NCI-H524 treated with DMSO at 0.1 percent for 48 hours (cell line): ENCODE measurements around the gene NMB.
"Not testable (repeated sequence)": the region's sequence is repeated elsewhere in the genome, so short reads cannot be mapped to it uniquely, and the experiment has no call there.

Source experiments
- DNase-seq: peaks from one replicate; lab custom pipeline; 2025; lab: John Stamatoyannopoulos, UW

NMB gene, protein sequence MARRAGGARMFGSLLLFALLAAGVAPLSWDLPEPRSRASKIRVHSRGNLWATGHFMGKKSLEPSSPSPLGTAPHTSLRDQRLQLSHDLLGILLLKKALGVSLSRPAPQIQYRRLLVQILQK

DNA sequence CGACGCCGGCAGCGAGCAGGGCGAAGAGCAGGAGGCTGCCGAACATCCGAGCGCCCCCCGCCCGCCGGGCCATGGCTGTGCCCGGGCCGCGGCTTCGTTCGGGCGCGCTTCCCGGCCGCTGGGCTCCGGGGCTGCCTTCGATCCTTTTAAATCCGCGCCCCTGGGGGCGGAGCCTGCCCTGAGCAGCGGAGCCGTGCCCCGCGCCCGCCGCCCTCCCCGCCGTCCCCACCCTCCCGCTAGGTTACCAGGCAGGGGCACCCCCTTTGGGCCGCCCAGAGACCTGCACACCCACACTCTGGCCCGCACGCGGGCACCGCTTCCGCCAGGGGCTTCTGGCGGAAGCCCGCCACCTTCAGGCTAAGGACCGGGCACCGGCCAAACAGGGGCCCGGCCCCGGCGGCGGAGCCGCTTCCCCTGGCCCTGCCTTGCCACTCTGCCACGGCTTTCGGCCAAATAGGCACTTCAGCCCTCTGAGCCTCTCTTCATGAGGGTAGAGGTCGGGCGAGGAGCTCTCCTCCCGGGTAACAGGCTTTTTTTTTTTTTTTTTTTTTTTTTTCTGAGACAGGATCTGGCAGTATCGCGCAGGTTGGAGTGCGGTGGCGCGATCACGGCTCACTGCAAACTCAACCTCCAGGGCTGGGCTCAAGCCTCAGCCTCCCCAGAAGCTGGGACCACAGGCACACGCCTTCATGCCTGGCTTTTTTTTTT, at the start of gene NMB:
Gene NMB, minus strand, starts transcription at position 120 of the 708 bp plus-strand sequence. Its CDS starts 47 bp downstream, at position 73.
- DNase-seq = peak; percentile 73

DNA sequence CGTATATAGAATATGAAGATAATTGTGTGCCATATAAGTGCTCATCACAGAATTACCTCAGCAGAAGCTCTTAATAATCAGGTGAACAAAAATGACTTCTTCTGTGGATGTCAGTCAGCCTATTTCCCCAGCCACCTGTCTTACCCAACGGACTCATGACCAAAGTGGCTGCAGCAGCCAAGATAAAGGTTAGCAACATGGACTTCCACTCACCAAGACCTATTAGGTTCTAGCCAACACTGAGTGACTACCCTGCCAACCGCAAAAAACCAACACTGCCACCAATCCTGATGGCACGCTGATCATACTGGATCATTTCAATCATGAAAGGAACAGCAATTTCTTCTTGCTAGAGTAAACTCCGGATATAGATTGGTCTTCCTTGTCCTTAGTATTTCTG, 45.8 kb upstream of the NMB start:
- DNase-seq = no peak

- no peak for DNase-seq
Observed at GRCh38 chr15:84702961-84703482, 45.0 kb upstream of the NMB start.

- no peak for DNase-seq
Observed at GRCh38 chr15:84699538-84700191, 41.7 kb upstream of the NMB start.

- no peak for DNase-seq
Observed at GRCh38 chr15:84697236-84697990, 39.4 kb upstream of the NMB start.

GRCh38 chr15:84696757-84697156, 38.8 kb upstream of the NMB start:
- DNase-seq = no peak

DNA sequence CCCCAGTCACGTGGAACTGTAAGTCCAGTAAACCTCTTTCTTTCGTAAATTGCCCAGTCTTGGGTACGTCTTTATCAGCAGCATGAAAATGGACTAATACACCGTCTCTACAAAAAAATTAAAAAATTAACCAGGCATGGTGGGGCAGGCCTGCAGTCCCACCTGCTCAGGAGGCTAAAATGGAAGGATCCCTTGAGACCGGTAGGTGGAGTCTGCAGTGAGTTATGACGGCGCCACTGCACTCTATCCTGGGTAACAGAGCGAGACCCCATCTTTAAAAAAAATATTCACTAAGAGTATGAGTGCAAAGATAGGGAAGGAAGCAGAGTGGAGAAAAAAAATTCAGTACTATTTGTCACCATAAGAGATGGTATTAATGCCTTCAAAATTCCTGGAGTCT, 32.3 kb upstream of the NMB start:
- DNase-seq = no peak

DNA sequence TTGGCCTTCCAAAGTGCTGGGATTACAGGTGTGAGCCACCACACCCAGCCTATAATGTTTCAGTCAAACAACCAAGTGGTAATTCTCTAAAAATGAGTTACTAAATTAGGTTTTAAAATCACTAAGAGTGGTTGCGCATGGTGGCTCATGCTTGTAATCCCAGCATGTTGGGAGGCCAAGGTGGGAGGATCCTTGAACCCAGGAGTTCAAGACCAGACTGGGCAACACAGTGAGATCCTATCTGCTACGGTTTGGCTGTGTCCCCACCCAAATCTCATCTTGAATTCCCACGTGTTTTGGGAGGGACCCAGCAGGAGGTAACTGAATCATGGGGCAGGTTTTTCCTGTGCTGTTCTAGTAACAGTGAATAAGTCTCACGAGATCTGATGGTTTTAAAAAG, 31.9 kb upstream of the NMB start:
- no peak for DNase-seq

DNA sequence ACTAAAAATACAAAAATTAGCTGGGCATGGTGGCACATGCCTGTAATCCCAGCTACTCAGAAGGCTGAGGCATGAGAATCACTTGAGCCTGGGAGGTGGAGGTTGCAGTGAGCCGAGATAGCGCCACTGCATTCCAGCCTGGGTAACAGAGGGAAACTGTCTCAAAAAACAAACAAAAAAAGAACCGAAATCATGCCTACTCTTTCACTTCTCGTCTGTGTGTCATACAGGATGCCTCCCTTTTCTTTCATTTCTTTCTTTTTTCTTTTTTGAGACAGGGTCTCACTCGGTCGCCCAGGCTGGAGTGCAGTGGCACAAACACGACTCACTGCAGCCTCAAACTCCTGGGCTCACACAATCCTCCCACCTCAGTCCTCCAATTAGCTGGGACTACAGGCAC, 28.4 kb upstream of the NMB start:
- not testable (repeated sequence) for DNase-seq

DNA sequence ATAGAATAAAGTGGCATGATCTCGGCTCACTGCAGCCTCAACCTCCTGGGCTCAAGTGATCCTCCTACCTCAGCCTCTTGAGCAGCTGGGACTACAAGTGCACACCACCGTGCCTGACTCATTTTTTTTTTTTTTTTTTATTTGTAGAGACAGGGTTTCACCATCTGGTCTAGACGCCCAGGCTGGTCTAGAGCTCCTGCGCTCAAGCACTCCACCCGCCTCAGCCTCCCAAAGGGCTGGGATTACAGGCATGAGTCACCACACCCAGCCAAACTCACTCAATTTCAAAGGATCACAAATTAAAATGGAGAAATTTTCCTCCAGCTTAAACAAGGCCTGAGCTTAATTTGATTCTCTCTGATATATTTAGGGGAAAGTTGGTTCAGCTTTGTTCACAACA, 27.3 kb upstream of the NMB start:
- DNase-seq = peak; percentile 58

DNA sequence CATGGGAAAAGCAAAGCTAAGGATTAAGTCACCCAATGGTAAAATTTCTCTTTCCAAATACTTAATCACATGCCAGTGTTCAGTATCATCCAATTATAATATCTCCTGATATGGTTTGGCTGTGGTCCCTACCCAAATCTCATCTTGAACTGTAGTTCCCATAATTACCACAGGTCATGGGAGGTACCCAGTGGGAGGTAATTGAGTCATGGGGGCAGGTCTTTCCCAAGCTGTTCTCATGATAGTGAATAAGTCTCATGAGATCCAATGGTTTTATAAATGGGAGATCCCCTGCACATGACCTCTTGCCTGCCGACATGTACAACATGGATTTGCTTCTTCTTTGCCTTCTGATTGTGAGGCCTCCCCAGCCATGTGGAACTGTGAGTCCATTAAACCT, 26.1 kb upstream of the NMB start:
- DNase-seq = no peak

DNA sequence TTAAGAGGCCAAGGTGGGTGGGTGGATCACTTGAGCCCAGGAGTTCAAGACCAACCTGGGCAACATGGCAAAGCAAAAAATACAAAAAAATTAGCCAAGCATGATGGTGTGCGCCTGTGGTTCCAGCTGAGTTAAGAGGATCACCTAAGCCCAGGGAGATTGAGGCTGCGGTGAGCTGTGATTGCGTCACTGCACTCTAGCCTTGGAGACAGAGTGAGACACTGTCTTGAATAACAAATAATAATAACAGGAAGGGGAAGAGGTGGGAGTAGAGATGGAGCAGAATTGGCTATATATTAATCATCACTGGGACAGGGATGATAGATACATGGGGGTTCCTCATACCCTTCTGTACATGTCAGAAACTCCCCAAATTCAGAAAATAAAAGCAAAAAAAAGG, 23.8 kb upstream of the NMB start:
- DNase-seq = no peak

DNA sequence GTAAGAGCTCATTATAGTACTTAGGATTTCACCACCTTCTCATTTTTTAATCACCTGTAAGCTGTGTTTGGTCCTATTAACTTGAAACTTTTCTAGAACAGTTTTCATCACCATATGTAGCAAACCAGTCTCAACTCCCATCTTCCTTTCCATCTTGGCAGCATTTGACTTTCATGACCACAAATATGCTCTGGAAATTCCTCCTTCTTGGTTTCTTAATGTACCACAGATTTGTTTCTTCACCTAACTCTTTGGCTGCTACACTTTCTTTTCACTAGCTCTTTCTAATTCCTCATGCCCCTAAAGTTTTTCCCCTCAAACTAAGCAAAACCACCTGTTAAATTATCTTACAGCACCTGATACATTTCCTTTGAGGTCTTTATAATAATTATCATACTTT, 13.2 kb upstream of the NMB start:
- DNase-seq = no peak

GRCh38 chr15:84669726-84670125, 11.7 kb upstream of the NMB start:
- no peak for DNase-seq

GRCh38 chr15:84668221-84668982, 10.4 kb upstream of the NMB start:
- DNase-seq = no peak

- no peak for DNase-seq
Observed at GRCh38 chr15:84666373-84666772, 8.4 kb upstream of the NMB start.

DNA sequence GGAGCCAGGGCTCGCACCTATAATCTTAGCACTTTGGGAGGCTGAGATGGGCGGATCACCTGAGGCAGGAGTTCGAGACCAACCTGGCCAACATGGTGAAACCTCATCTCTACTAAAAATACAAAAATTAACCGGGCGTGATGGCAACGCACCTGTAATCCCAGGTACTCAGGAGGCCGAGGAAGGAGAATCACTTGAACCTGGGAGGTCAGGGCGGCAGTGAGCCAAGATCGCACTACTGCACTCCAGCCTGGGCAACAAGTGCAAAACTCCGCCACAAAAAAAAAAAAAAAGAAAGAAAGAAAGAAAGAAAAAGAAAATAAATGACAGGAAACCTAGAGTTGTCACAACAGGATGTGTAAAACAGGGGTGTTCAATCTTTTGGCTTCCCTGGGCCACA, 3.0 kb upstream of the NMB start:
- no peak for DNase-seq

DNA sequence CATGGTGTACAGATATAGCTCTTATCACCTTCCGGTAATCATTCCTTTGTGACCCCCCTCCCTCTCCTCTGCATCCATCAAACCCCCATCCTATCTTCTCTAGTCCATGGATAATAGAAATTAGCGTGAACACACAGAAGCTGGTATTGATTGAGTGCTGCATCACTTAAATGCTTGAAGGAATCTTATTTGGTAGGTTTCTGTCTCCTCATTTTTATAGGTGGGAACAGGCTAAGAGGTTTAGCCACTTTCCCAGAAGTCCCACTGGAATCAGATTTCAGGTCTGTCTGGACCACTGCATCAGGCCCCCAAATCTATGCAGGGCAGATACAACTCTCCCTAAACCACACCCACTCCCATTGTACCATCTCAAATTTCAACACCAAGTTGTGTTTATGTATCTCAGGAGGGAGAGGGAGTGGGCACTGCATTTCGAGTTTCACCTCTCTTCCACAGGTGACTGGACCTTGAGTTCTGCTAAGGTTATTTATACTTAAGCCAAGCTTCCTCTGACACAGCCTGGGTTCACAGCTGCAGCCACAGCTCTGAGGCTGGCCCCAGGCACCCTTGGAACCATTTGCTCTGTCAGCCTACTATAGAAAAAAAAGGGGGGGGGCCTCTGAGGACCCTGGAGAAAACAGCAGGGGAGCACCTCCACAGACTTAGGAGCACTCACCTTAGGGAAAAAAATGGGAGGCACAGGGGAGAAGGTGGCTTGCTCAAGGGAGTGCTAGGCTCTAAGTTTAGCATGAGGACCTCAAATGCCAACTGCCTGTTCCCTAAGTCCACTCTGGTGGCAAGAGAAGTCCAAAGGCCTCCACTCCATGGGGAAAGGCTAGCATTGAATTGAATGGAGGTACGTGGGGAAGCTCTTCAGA, 2.1 kb upstream of the NMB start:
- peak; percentile 21 for DNase-seq

DNA sequence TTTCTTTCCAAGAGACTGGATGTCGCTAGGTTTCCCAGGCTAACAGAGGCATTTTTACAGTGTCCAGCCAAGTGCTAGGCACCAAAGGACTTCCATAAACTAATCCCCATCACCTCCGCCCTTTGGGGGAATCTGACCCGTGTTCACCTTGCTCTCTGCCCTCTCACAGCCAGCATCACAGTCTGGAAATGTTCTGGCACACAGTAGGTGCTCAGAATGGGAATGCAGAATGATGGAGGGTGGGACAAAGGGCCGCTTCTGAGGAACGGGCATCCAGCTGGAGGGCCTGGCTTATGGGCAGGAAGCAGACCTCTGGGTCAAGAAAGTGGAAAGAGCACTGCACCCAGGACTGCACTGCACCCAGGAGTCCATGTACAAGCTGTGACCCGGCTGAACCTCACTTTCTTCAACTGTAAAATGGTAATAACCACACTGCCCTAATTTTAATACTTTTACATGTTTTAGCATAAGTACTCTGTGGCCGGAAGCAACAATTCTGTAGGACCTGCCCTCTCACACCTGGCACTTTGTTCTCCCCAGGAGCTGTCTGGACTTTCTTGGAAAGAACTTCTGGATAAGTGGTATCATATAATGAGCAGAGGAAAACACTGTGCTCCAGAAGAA, 901 bp upstream of the NMB start:
- DNase-seq = no peak

DNA sequence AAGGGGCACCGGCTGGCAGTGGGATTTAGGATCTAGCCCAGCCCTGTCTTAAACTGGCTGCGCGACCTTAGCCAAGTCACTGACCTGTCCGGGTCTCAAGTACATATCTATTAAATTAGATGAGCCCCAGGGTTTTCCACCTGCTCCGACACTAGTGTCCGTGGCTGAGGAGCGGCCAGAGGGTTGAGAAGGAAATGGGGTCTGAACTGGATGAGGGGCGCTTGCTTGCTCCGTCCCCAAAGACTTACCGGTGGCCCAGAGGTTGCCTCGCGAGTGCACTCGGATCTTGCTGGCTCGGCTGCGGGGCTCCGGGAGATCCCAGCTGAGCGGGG, 285 bp downstream of the NMB start:
- DNase-seq = no peak

DNA sequence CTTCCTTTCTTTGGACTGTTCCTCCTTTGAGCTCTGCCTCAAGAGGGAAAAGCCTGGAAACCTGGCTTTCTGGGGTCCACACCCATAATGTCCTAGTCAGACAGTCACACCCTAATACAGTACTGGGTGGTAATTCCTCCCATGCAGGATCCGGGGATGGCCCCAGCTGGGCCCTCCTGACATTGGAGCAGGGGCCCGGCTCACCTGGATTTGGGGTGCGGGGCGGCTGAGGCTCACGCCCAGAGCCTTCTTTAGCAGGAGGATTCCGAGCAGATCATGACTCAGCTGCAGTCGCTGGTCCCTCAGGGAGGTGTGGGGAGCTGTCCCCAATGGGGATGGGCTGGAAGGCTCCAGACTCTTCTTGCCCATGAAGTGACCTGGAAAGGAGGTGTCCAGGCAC, 1.0 kb downstream of the NMB start:
- DNase-seq = no peak
